Fibroblast of lung (primary cell): ENCODE results near the gene TAOK1.

Experiments
- EZH2 ChIP-seq: IDR thresholded peaks from 2 replicates; pipeline ENCODE4 v1.5.1; 2012; ENCODE audit warnings: low read length, control low read depth, mild to moderate bottlenecking; ENCODE audit errors: missing control alignments
- TF ChIP-seq, protein P1 (sequence below), 2 donors: IDR thresholded peaks in 1 of 2; conservative IDR thresholded peaks in 1 of 2; 1 replicate in 1 of 2; 2 replicates in 1 of 2; pipeline ENCODE4 v1.5.1; 2011 to 2012; ENCODE audit warnings: low read length in 2 of 2, control low read depth in 1 of 2, inconsistent platforms in 1 of 2, low read depth in 1 of 2, mild to moderate bottlenecking in 1 of 2

DNA sequence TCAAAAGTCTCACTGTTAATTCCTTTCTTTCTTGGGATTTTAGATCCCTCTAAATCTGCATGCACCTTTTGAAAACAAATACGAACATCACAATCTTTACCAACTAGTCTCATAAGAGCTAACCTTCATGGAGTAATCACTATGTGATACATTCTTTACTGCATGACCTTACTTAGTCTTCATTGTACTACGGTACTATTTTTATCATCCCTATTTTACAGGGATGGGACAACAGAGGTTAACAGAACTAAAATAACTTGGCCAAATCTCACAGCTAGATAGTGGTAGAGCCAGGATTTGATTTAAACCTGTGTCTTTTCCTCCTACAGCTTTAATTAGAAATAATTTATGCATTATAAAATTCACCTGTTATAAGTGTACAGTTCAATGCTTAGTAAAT is 32.9 kb upstream of the TAOK1 start:
- TF ChIP-seq, protein P1, sequence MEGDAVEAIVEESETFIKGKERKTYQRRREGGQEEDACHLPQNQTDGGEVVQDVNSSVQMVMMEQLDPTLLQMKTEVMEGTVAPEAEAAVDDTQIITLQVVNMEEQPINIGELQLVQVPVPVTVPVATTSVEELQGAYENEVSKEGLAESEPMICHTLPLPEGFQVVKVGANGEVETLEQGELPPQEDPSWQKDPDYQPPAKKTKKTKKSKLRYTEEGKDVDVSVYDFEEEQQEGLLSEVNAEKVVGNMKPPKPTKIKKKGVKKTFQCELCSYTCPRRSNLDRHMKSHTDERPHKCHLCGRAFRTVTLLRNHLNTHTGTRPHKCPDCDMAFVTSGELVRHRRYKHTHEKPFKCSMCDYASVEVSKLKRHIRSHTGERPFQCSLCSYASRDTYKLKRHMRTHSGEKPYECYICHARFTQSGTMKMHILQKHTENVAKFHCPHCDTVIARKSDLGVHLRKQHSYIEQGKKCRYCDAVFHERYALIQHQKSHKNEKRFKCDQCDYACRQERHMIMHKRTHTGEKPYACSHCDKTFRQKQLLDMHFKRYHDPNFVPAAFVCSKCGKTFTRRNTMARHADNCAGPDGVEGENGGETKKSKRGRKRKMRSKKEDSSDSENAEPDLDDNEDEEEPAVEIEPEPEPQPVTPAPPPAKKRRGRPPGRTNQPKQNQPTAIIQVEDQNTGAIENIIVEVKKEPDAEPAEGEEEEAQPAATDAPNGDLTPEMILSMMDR (conservative IDR thresholded peaks at IDR 0.05 in 1 of 2, IDR thresholded peaks at IDR 0.05 in 1 of 2; ENCODE audit: low read depth in 1 of 2, low read length in 2 of 2) = no peak
- TF ChIP-seq EZH2 = no peak
